Activated T-cell treated with anti-CD3 and anti-CD28 coated beads, Interleukin-2, amount 50 U/mL, for 4 hours (primary cell): ENCODE results near the gene SLC45A1. TPM values are rescaled to one million over a fixed set of nuclear protein-coding genes. Genes with fewer than 3 reads are reported as not detected.

Experiments
- ATAC-seq, 2 donors: fragments of 200-7000 bp; cut with Tn5 transposase; one replicate each; pipeline ENCODE4 v1.10.0; 2021
- DNase-seq: peaks from one replicate; pipeline ENCODE4 v3.0.0-alpha.2; 2020
- H3K27me3 Mint-ChIP-seq: one replicate; pipeline ENCODE4 v1.8.0; 2021; ENCODE audit warnings: low read depth, mixed read lengths
- H3K36me3 Mint-ChIP-seq: one replicate; pipeline ENCODE4 v1.8.0; 2022; ENCODE audit warnings: mixed read lengths; ENCODE audit not compliant: insufficient read depth
- H3K4me1 Mint-ChIP-seq: one replicate; pipeline ENCODE4 v1.8.0; 2021; ENCODE audit warnings: low read depth, mixed read lengths
- H3K4me3 Mint-ChIP-seq: one replicate; pipeline ENCODE4 v1.8.0; 2021; ENCODE audit warnings: mild to moderate bottlenecking, moderate library complexity, mixed read lengths
- H3K9me3 Mint-ChIP-seq: one replicate; pipeline ENCODE4 v1.8.0; 2021; ENCODE audit warnings: mixed read lengths
- total RNA-seq, 3 donors: library from RNA; stranded (reverse); gene quantifications; one replicate each; pipeline ENCODE4 v1.2.1, GENCODE V29; 2021

The SLC45A1 gene
- total RNA-seq, 3 donors from 2014 or later: 0.38 to 0.61 (median 0.46) TPM

DNA sequence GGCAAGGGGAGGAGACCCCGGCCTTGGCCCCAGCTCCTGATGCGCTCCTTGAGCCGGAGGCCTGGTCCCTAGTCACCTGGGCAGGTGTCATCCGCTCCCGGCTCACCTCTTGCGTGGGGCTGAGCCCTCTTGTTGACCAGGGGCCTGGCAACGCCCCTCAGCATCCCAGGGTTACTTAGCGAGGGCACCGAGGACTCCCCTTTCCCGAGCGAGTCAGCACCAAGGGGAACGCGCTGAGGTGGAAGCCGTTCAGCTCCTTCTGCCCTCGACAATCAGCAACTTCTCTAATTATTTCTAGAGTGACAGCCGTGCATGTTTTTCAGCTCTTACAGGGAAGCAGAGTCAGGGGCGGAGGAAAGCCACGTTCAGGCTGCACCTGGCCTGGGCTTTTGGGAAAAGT, 522 bp downstream of the SLC45A1 start:
- peaks cover 32% of the 10 kb centered on the region for H3K27me3 Mint-ChIP-seq
- no peaks in the 10 kb centered on the region for H3K9me3 Mint-ChIP-seq
- H3K36me3 Mint-ChIP-seq: no peaks in the 10 kb centered on the region
- DNase-seq (no peak), ATAC-seq (peak; percentile 6 to 20)
- peak overlapping the region; percentile 70 for H3K4me3 Mint-ChIP-seq
- H3K4me1 Mint-ChIP-seq: peaks cover 11% of the 10 kb centered on the region

DNA sequence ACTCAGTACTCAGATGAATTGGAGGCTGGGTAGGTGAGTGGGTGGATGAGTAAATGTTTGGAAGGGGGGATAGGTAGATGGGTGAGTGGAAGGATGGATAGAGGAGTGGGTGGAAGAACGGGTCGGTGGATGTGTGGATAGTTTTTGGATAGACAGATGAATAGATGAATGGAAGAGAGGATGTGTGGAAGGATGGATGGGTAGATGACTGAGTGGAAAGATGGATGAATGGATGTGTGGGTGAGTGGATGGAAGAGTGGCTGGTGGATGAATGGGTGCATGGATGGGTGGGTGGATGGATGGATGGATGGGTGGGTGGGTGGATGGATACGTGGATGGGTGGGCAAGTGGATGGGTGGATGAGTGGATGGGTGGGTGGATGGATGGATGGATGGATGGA, 3.7 kb downstream of the SLC45A1 start:
- peaks cover 4% of the 10 kb centered on the region for H3K27me3 Mint-ChIP-seq
- peak in 1 of 2 donors; percentile 12 for ATAC-seq
- no peak overlapping the region for H3K4me3 Mint-ChIP-seq
- H3K9me3 Mint-ChIP-seq: no peaks in the 10 kb centered on the region
- H3K36me3 Mint-ChIP-seq: no peaks in the 10 kb centered on the region
- H3K4me1 Mint-ChIP-seq: peaks cover 4% of the 10 kb centered on the region
- DNase-seq: no peak

DNA sequence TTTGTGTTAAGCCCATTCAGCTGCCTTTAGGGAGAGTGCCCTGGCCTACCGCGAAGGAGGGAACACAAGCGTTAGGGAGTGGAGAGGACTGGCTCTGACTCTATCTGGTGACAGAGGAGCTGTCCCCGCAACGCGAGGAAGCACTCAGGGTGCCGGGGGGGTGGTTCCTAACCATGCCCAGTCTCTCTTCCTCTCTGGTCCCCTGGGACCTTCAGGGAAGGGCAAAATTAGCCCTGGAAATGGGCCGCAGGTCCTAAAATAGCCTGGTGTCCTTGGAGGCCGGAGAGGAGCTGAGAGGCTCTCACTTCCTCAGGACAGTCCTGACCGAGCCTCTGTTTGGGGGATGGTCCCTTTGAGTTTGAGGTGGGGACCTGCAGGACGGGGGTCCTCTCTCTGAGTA, 5.8 kb downstream of the SLC45A1 start:
- DNase-seq (no peak), ATAC-seq (no peak)
- Mint-ChIP-seq H3K9me3 (no peaks in the 10 kb centered on the region), H3K4me3 (no peak overlapping the region), H3K36me3 (no peaks in the 10 kb centered on the region), H3K27me3 (peaks cover under 1% of the 10 kb centered on the region), H3K4me1 (no peaks in the 10 kb centered on the region)

DNA sequence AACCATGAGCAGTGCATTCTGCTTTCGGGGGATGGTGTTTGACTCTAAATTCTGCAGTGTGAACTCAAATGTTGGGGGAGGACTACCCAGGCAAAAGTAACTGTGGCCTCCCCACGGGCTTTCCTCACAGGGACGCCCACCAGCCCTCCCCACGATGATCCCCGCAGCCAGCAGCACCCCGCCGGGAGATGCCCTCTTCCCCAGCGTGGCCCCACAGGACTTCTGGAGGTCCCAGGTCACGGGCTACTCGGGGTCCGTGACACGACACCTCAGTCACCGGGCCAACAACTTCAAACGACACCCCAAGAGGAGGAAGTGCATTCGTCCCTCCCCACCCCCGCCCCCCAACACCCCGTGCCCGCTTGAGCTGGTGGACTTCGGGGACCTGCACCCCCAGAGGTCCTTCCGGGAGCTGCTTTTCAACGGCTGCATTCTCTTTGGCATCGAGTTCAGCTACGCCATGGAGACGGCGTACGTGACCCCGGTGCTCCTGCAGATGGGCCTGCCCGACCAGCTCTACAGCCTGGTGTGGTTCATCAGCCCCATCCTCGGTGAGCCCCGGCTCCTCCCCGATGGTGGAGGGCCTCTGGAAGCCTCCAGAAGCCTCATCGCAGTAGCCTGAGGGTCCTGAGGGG, 6.4 kb downstream of the SLC45A1 start:
- ATAC-seq (no peak), DNase-seq (no peak)
- H3K4me3 Mint-ChIP-seq: no peak overlapping the region
- H3K27me3 Mint-ChIP-seq: no peaks in the 10 kb centered on the region
- H3K36me3 Mint-ChIP-seq: no peaks in the 10 kb centered on the region
- no peaks in the 10 kb centered on the region for H3K9me3 Mint-ChIP-seq
- no peaks in the 10 kb centered on the region for H3K4me1 Mint-ChIP-seq

DNA sequence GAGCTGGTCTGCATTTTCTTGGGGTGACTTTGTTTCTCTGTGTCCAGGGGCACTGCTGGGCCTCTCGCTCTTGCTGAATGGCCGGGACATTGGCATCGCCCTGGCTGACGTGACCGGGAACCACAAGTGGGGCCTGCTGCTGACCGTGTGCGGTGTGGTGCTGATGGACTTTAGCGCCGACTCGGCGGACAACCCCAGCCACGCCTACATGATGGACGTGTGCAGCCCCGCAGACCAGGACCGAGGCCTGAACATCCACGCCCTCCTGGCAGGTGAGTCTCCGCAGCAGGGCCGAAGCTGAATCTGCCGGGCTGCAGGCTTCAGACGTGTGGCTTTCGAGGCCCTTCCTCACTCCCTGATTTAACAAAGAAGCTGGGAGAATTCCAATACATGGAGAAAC, 7.9 kb downstream of the SLC45A1 start:
- H3K4me3 Mint-ChIP-seq: no peak overlapping the region
- no peaks in the 10 kb centered on the region for H3K4me1 Mint-ChIP-seq
- H3K9me3 Mint-ChIP-seq: no peaks in the 10 kb centered on the region
- no peaks in the 10 kb centered on the region for H3K27me3 Mint-ChIP-seq
- no peaks in the 10 kb centered on the region for H3K36me3 Mint-ChIP-seq
- no peak for ATAC-seq
- DNase-seq: no peak

DNA sequence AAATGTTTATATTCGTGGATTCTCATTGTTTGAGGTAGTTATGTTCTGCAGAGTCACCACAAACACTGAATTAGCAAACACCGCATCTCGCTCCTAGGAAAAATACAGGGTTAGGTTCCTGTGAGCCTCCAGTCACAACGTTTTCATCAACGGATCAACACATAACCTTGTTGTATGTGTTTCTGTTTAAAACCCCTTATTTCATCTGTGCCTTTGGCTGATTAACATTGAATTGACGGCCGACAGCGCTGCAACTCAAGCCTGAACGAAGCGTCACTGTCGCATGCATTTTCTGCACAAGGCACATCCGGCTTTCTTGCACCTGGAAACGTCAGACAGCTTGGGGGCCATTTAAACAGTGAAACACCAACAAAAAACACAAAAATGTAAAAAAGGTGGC, 8.4 kb downstream of the SLC45A1 start:
- DNase-seq: no peak
- no peaks in the 10 kb centered on the region for H3K9me3 Mint-ChIP-seq
- ATAC-seq: no peak
- no peaks in the 10 kb centered on the region for H3K27me3 Mint-ChIP-seq
- no peaks in the 10 kb centered on the region for H3K36me3 Mint-ChIP-seq
- H3K4me3 Mint-ChIP-seq: no peak overlapping the region
- no peaks in the 10 kb centered on the region for H3K4me1 Mint-ChIP-seq

DNA sequence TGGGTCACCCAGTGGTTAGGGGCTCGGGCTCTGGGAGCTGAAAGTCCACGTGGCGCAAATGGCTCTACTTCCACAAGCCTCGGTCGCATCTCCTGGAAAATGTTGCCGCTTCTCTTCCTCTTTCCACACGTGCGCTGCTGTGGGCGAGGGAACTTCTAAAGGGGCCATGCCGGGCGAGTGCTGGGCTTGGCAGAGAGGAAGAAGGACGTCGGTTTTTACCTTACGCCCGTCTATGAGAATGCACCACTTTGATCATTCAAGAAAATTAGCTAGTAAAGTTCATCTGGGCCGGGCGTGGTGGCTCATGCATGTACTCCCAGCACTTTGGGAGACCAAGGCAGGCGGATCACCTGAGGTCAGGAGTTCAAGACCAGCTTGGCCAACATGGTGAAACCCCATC, 10.4 kb downstream of the SLC45A1 start:
- H3K27me3 Mint-ChIP-seq: no peaks in the 10 kb centered on the region
- H3K4me1 Mint-ChIP-seq: no peaks in the 10 kb centered on the region
- H3K36me3 Mint-ChIP-seq: no peaks in the 10 kb centered on the region
- H3K9me3 Mint-ChIP-seq: no peaks in the 10 kb centered on the region
- ATAC-seq (no peak), DNase-seq (no peak)
- no peak overlapping the region for H3K4me3 Mint-ChIP-seq

DNA sequence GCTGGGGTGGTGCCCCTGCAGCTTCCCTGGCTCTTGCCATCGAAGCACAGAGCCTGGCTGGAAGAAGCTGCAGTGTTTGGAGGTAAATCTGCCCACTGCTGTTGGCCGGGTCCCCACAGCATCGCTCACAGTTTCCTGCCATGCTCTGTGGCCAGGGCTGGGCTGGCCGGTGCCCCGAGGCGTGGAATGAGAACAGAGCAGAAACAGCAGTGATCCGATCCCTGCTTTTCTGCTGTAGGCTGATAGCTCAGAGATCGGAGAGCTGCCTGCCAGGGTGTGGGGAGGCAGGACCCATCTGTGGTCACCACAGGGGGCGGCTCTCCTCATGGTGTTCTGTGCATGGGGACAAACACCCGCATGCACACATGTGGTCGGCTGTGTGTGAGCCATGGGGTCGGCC, 11.5 kb downstream of the SLC45A1 start:
- no peaks in the 10 kb centered on the region for H3K4me1 Mint-ChIP-seq
- H3K9me3 Mint-ChIP-seq: no peaks in the 10 kb centered on the region
- no peaks in the 10 kb centered on the region for H3K27me3 Mint-ChIP-seq
- no peak for DNase-seq
- H3K4me3 Mint-ChIP-seq: no peak overlapping the region
- ATAC-seq: no peak
- H3K36me3 Mint-ChIP-seq: no peaks in the 10 kb centered on the region

DNA sequence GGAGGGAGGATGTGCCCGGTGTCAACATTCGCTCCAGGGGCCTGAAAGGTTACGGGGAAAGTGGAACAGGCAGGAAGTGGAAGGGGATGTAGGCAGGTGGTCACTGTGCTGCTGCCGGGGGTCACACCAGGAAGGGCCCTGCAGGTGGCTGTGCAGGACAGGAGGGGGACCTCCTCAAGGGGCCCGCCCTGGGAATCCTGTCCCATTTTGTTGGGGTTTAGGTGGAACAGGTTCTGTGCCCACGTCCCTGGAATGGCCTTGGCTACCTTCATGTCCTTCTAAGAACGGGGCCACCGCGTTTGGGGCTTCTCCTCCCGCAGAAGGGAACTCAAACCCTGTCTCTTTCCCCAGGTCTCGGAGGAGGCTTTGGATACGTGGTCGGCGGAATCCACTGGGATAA, 11.9 kb downstream of the SLC45A1 start:
- H3K9me3 Mint-ChIP-seq: no peaks in the 10 kb centered on the region
- no peaks in the 10 kb centered on the region for H3K27me3 Mint-ChIP-seq
- no peak overlapping the region for H3K4me3 Mint-ChIP-seq

DNA sequence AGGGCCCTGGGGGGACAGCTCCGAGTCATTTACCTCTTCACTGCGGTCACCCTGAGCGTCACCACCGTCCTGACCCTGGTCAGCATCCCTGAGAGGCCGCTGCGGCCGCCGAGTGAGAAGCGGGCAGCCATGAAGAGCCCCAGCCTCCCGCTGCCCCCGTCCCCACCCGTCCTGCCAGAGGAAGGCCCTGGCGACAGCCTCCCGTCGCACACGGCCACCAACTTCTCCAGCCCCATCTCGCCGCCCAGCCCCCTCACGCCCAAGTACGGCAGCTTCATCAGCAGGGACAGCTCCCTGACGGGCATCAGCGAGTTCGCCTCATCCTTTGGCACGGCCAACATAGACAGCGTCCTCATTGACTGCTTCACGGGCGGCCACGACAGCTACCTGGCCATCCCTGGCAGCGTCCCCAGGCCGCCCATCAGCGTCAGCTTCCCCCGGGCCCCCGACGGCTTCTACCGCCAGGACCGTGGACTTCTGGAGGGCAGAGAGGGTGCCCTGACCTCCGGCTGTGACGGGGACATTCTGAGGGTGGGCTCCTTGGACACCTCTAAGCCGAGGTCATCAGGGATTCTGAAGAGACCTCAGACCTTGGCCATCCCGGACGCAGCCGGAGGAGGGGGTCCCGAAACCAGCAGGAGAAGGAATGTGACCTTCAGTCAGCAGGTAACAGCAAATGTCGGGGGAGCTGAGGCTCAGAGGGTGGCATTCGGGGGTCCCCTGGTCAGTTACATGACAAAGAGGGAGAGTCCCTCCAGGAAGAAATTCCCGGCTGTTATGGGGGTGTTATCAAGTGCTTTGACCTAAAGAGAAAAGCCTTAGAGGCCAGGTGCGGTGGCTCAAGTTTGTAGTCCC, 12.6 kb downstream of the SLC45A1 start:
- Mint-ChIP-seq H3K36me3 (no peaks in the 10 kb centered on the region), H3K9me3 (no peaks in the 10 kb centered on the region), H3K4me1 (no peaks in the 10 kb centered on the region), H3K27me3 (no peaks in the 10 kb centered on the region), H3K4me3 (no peak overlapping the region)
- DNase-seq: no peak
- ATAC-seq: no peak

More for the DNA sequence above, 11.9 kb downstream of the SLC45A1 start:
- no peaks in the 10 kb centered on the region for H3K4me1 Mint-ChIP-seq
- H3K36me3 Mint-ChIP-seq: no peaks in the 10 kb centered on the region
- no peak for DNase-seq
- no peak for ATAC-seq

DNA sequence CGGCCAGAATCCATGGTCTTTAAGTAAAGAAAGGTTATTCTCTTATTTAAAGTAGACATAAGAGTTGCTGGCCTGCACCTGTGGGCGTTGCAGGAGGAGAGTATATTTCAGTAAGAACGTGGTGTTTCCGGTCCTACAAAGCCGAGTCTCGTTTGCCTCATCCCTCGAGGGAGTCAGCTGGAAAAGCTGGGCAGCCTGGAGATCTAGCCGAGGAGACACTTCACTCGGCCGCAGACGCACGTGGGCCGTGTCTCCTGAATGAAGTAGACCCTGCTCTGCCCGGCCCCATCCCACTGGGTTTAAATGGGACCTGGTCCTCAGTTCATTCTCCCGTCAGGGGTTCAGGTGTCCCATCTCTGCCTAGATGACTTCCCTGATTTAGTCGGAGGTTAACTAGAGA, 14.9 kb downstream of the SLC45A1 start:
- H3K4me1 Mint-ChIP-seq: no peaks in the 10 kb centered on the region
- H3K9me3 Mint-ChIP-seq: no peaks in the 10 kb centered on the region
- peaks cover 2% of the 10 kb centered on the region for H3K36me3 Mint-ChIP-seq
- H3K27me3 Mint-ChIP-seq: no peaks in the 10 kb centered on the region
- ATAC-seq (no peak), DNase-seq (no peak)
- H3K4me3 Mint-ChIP-seq: no peak overlapping the region

DNA sequence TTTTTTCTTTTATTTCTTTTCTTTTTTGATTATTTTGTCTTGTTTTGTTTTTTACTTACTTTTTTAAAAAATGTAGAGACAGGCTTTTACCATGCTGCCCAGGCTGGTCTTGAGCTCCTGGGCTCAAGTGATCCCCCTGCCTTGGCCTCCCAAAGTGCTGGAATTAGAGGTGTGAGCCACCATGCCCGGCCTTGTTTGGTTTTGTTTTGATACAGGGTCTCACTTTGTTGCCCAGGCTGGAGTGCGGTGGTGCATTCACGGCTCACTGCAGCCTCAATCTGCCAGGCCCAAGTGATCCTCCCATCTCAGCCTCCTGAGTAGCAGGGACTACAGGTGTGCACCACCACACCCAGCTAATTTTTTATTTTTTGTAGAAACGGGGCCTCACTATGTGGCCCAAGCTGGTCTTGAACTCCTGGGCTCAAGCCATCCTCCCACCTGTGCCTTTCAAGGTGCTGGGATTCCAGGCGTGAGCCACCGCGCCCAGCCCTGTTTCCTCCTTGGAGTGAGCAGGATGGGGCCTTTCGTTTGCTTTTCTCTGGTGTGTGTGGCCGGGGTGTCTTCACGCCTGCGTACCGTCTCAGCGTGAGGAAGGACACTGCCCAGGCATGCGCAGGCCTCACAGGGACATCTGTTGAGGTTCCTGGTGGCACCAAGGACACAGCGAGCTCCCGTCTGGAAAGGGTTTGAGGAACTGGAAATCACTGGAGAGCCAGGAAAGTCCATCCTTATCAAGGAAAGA, 15.5 kb downstream of the SLC45A1 start:
- no peaks in the 10 kb centered on the region for H3K4me1 Mint-ChIP-seq
- peaks cover 2% of the 10 kb centered on the region for H3K36me3 Mint-ChIP-seq
- H3K9me3 Mint-ChIP-seq: no peaks in the 10 kb centered on the region
- ATAC-seq: no peak
- no peaks in the 10 kb centered on the region for H3K27me3 Mint-ChIP-seq
- no peak for DNase-seq
- H3K4me3 Mint-ChIP-seq: no peak overlapping the region

DNA sequence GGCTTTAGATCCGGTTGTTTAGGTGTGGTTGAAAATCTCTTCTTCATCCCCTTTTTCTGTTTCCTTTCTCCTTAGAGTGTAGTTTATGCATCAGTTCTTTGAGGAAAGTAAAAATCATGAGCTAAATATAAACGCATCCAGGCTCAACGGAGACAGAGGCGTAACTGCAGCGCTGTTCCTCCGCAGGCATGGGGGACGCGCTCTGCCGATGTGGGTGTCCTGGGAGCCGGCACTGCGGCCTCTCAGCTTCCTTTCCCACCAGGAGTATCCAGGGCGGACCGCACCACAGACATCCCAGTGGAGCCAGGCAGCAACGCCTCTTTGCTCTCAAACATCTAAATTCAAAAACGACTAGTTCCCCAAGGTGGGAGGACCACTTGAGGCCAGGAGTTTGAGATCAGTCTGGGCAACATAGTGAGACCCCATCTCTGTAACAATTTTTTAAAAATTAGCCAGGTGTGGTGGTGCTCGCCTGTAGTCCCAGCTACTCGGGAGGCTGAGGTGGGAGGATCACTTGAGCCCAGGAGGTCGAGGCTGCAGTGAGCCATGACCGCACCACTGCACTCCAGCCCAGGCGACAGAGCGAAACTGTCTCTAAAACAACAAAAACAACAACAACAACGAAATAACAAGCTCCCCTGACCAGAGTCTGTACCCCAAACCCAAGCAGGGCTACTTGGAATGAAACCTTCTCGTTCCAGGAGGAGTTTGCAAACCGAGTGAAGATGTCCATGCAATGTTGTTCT, 16.4 kb downstream of the SLC45A1 start:
- Mint-ChIP-seq H3K4me1 (no peaks in the 10 kb centered on the region), H3K36me3 (peaks cover 2% of the 10 kb centered on the region), H3K27me3 (no peaks in the 10 kb centered on the region), H3K9me3 (no peaks in the 10 kb centered on the region), H3K4me3 (no peak overlapping the region)
- ATAC-seq (no peak), DNase-seq (no peak)

DNA sequence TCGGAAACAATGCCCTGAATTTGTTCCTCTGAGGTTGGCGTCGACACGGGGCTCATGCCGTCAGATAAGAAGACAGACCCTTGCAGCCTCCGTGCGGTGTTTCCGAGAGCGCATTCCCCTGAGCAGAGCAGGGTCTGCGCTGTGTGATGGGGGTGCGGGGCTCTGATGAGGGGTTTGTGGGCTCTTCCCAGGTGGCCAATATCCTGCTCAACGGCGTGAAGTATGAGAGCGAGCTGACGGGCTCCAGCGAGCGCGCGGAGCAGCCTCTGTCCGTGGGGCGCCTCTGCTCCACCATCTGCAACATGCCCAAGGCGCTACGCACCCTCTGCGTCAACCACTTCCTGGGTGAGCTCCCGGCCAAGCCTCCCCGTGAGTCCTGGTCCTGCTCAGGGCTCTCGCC, 17.3 kb downstream of the SLC45A1 start:
- ATAC-seq (no peak), DNase-seq (no peak)
- no peaks in the 10 kb centered on the region for H3K27me3 Mint-ChIP-seq
- H3K36me3 Mint-ChIP-seq: peaks cover 2% of the 10 kb centered on the region
- H3K9me3 Mint-ChIP-seq: no peaks in the 10 kb centered on the region
- no peak overlapping the region for H3K4me3 Mint-ChIP-seq
- H3K4me1 Mint-ChIP-seq: no peaks in the 10 kb centered on the region
